HCT116 (cell line): ENCODE results near the gene PDK2. TPM values are rescaled to one million over a fixed set of nuclear protein-coding genes. Genes with fewer than 3 reads are reported as not detected.

ENCODE experiments used
- ATAC-seq: fragments of 200-7000 bp; cut with Tn5 transposase; 2 replicates; pipeline ENCODE4 v1.9.1; 2020; ENCODE audit warnings: mild to moderate bottlenecking, moderate library complexity
- BruUV-seq: library from RNA; stranded (reverse); fragments of 400-500 nt; replicated peaks from 2 replicates; lab custom pipeline; 2021; lab: Mats Ljungman, UMichigan
- CTCF ChIA-PET: fragments of 300-600 bp; sonication (Branson Sonifier 250); formaldehyde crosslinking; loops from one replicate; lab custom pipeline; 2021; ENCODE audit warnings: antibody characterized with exemption; lab: Charles Lee
- POLR2A ChIA-PET: fragments of 300-600, 350-600 bp; sonication (Branson Sonifier 250); formaldehyde crosslinking; loops from one replicate; lab custom pipeline; 2021; ENCODE audit warnings: antibody characterized with exemption; lab: Charles Lee
- RAD21 ChIA-PET, 2 experiments: fragments of 300-600 bp; sonication (Branson Sonifier 250); formaldehyde crosslinking; loops; one replicate each; lab custom pipeline; 2023; ENCODE audit warnings: low total read pairs in 2 of 2; ENCODE audit not compliant: uncharacterized antibody in 2 of 2, unreplicated experiment in 2 of 2, low non-redundant PET in 1 of 2; lab: Charles Lee
- DNase-seq: peaks from one replicate; pipeline ENCODE4 v3.0.0-alpha.2; 2010; ENCODE audit warnings: low read depth, low spot score
- H2AFZ ChIP-seq: fragments of 200-600 bp; shearing (Covaris generic), sonication (generic); 2 replicates; pipeline ENCODE4 v1.6.1; 2017; ENCODE audit warnings: low read depth, mixed run types, mixed read lengths, antibody characterized with exemption, low read length; ENCODE audit not compliant: poor library complexity, severe bottlenecking
- H3K27ac ChIP-seq: 2 replicates; pipeline ENCODE4 v1.5.1; 2012; ENCODE audit warnings: low read depth, low read length
- H3K27me3 ChIP-seq: fragments of 200-600 bp; sonication (generic); 2 replicates; pipeline ENCODE4 v1.6.1; 2016; ENCODE audit warnings: mixed run types, low read length, mixed read lengths; ENCODE audit not compliant: insufficient read depth
- H3K36me3 ChIP-seq, 2 experiments: fragments of 200-500 bp in 1 of 2; fragments of 200-600 bp in 1 of 2; sonication (Bioruptor generic) in 1 of 2; sonication (generic) in 1 of 2; 2 replicates each; pipeline versions ENCODE4 v1.5.1 to v1.6.1; 2014 to 2016; ENCODE audit warnings: low read length in 2 of 2, inconsistent platforms in 1 of 2, mixed read lengths in 1 of 2, mixed run types in 1 of 2; ENCODE audit not compliant: insufficient read depth in 2 of 2, control insufficient read depth in 1 of 2
- H3K4me1 ChIP-seq, 2 experiments: fragments of 200-600 bp in 1 of 2; sonication (generic) in 1 of 2; 2 replicates each; pipeline versions ENCODE4 v1.5.1 to v1.6.1; 2012 to 2017; ENCODE audit warnings: low read length in 2 of 2, inconsistent platforms in 1 of 2, mild to moderate bottlenecking in 1 of 2, mixed read lengths in 1 of 2, mixed run types in 1 of 2, moderate library complexity in 1 of 2; ENCODE audit not compliant: insufficient read depth in 2 of 2, control insufficient read depth in 1 of 2
- H3K4me2 ChIP-seq: fragments of 200-600 bp; sonication (generic); 2 replicates; pipeline ENCODE4 v1.6.1; 2017; ENCODE audit warnings: mixed run types, low read length, mixed read lengths
- H3K4me3 ChIP-seq, 2 experiments: fragments of 200-600 bp in 1 of 2; sonication (generic) in 1 of 2; replicated peaks in 1 of 2; 2 replicates each; pipeline ENCODE4 v1.5.1; 2011 to 2016; ENCODE audit warnings: low read length in 2 of 2, control low read depth in 1 of 2, low read depth in 1 of 2, mild to moderate bottlenecking in 1 of 2, mixed read lengths in 1 of 2, mixed run types in 1 of 2
- H3K79me2 ChIP-seq: fragments of 200-600 bp; sonication (generic); 2 replicates; pipeline ENCODE4 v1.6.1; 2017; ENCODE audit warnings: mild to moderate bottlenecking, mixed run types, low read length, moderate library complexity, mixed read lengths; ENCODE audit not compliant: insufficient read depth
- H3K9ac ChIP-seq: fragments of 200-600 bp; sonication (generic); 2 replicates; pipeline ENCODE4 v1.6.1; 2016; ENCODE audit warnings: low read length, mixed read lengths
- H3K9me2 ChIP-seq: fragments of 200-600 bp; sonication (generic), shearing (Covaris generic); 2 replicates; pipeline ENCODE4 v1.6.1; 2017; ENCODE audit warnings: mixed run types, mild to moderate bottlenecking, moderate library complexity; ENCODE audit not compliant: insufficient read depth
- H3K9me3 ChIP-seq, 2 experiments: fragments of 200-500 bp in 1 of 2; fragments of 200-600 bp in 1 of 2; sonication (Bioruptor generic) in 1 of 2; sonication (generic) in 1 of 2; 2 replicates each; pipeline ENCODE4 v1.6.1; 2014 to 2017; ENCODE audit warnings: low read length in 2 of 2, mixed read lengths in 2 of 2, inconsistent platforms in 1 of 2, low read depth in 1 of 2, mild to moderate bottlenecking in 1 of 2, mixed run types in 1 of 2, moderate library complexity in 1 of 2; ENCODE audit not compliant: control insufficient read depth in 1 of 2, insufficient read depth in 1 of 2
- H4K20me1 ChIP-seq: fragments of 200-600 bp; sonication (generic), shearing (Covaris generic); 2 replicates; pipeline ENCODE4 v1.6.1; 2017; ENCODE audit warnings: mixed run types, mild to moderate bottlenecking, moderate library complexity; ENCODE audit not compliant: insufficient read depth
- CBX3 ChIP-seq: IDR thresholded peaks from 2 replicates; pipeline ENCODE4 v1.6.1; 2012; ENCODE audit warnings: low read depth
- EGR1 ChIP-seq: IDR thresholded peaks from 2 replicates; pipeline ENCODE4 v1.6.1; 2012; ENCODE audit warnings: low read depth
- ELF1 ChIP-seq: IDR thresholded peaks from 2 replicates; pipeline ENCODE4 v1.6.1; 2012; ENCODE audit warnings: low read depth, borderline replicate concordance
- EZH2 ChIP-seq: fragments of 200-600 bp; sonication (generic); IDR thresholded peaks from 2 replicates; pipeline ENCODE4 v1.6.1; 2017; ENCODE audit warnings: antibody characterized with exemption, mixed run types
- EZH2phosphoT487 ChIP-seq: fragments of 200-600 bp; IDR thresholded peaks from 2 replicates; pipeline ENCODE4 v1.6.1; 2018; ENCODE audit warnings: antibody characterized with exemption, borderline replicate concordance
- FOSL1 ChIP-seq: IDR thresholded peaks from 2 replicates; pipeline ENCODE4 v1.6.1; 2012; ENCODE audit warnings: low read depth
- JUND ChIP-seq: IDR thresholded peaks from 2 replicates; pipeline ENCODE4 v1.6.1; 2012
- POLR2A ChIP-seq: IDR thresholded peaks from 2 replicates; pipeline ENCODE4 v1.7.0; 2011; ENCODE audit warnings: borderline replicate concordance; ENCODE audit not compliant: insufficient read depth, insufficient read length; ENCODE audit errors: extremely low read depth
- RAD21 ChIP-seq: IDR thresholded peaks from 2 replicates; pipeline ENCODE4 v1.6.1; 2012; ENCODE audit warnings: low read depth, mild to moderate bottlenecking
- SIN3A ChIP-seq: IDR thresholded peaks from 2 replicates; pipeline ENCODE4 v1.6.1; 2012; ENCODE audit warnings: low read depth
- SP1 ChIP-seq: IDR thresholded peaks from 2 replicates; pipeline ENCODE4 v1.6.1; 2012; ENCODE audit warnings: low read depth
- TCF7L2 ChIP-seq: IDR thresholded peaks from 2 replicates; pipeline ENCODE4 v1.7.0; 2011; ENCODE audit warnings: borderline replicate concordance, inconsistent platforms; ENCODE audit not compliant: insufficient read depth, insufficient read length; ENCODE audit errors: extremely low read depth
- ZFX ChIP-seq: fragments of 450-650 bp; IDR thresholded peaks from 2 replicates; pipeline ENCODE4 v1.6.1; 2017
- ZNF274 ChIP-seq: fragments of 200-500 bp; sonication (Bioruptor generic); IDR thresholded peaks from 2 replicates; pipeline ENCODE4 v1.6.1; 2014; ENCODE audit warnings: mild to moderate bottlenecking, low read depth, low read length, inconsistent platforms
- intact Hi-C: fragments of 100-400 bp; cut with micrococcal nuclease; formaldehyde crosslinking; loops from 2 replicates; pipeline ENCODE4 v1.10.0; 2022
- total RNA-seq: library from RNA; stranded (reverse); gene quantifications from one replicate; pipeline ENCODE4 v1.2.1, GENCODE V29; 2021; ENCODE audit not compliant: unreplicated experiment
- TF ChIP-seq, protein P1 (sequence below): IDR thresholded peaks from 2 replicates; pipeline ENCODE4 v1.6.1; 2012
- TF ChIP-seq, protein P2 (sequence below): IDR thresholded peaks from 2 replicates; pipeline ENCODE4 v1.6.1; 2012
- TF ChIP-seq, protein P3 (sequence below): IDR thresholded peaks from 2 replicates; pipeline ENCODE4 v1.6.1; 2011; ENCODE audit warnings: mild to moderate bottlenecking, low read length, moderate library complexity; ENCODE audit not compliant: insufficient replicate concordance; ENCODE audit errors: extremely low read depth
- TF ChIP-seq, protein P4 (sequence below): IDR thresholded peaks from 2 replicates; pipeline ENCODE4 v1.6.1; 2012; ENCODE audit warnings: low read depth
- TF ChIP-seq, protein P5 (sequence below), 3 experiments: fragments of 200-600 bp in 1 of 3; sonication (generic) in 1 of 3; IDR thresholded peaks in 2 of 3; conservative IDR thresholded peaks in 1 of 3; 2 replicates each; pipeline ENCODE4 v1.5.1; 2012 to 2017; ENCODE audit warnings: low read depth in 2 of 3, low read length in 2 of 3, antibody characterized with exemption in 1 of 3, borderline replicate concordance in 1 of 3, control low read depth in 1 of 3, mild to moderate bottlenecking in 1 of 3, mixed read lengths in 1 of 3, mixed run types in 1 of 3, moderate library complexity in 1 of 3; ENCODE audit not compliant: insufficient read depth in 1 of 3

PDK2 gene
- total RNA-seq, 1 experiment from 2014 or later, result 39.1 TPM

DNA sequence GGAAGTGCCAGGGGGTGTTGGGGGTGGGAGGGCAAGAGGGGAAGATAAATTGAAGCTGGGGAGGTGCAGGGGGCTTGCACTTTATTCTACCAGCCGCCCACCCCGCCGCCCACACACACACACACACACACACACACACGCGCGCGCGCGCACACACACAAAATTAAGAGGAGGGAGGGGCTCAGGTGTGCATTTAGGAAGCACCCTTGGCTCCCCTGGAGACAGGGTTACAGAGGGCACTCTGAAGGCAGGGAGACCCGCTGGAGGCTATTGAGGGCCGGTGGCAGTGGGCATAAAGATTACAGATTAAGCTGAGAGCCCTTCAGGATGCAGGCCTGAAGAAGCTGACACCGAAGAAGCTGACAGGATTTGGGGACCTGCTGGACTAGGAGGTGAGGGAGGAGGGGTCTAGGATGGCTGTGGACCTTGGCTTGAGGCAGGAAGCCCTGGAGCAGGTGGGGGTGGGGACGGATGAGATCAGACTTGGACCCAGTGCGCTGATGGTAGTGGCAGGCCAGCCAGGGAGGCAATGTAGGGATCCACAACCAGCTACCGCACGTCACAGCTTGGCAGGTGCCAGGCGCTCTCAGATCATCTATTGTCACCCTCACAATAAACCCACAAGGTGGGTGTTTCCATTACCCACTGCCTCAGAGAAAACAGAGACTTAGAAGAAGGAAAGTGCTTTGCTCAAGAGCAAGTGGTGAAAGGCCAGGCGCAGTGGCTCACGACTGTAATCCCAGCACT, 35.6 kb downstream of the PDK2 start:
- ChIA-PET POLR2A (interaction anchor here (1.5 kb wide), 1 partner anchor 21 kb away, joined by 4 read pairs; no protein-coding TSS in a partner anchor), RAD21 (no interaction called here), CTCF (interaction anchor here (0.6 to 2.4 kb wide), 2 partner anchors 14 to 18 kb away, joined by 5 to 7 read pairs; no protein-coding TSS in a partner anchor)
- Histone ChIP-seq H4K20me1 (no peaks in the 10 kb centered on the region), H3K9me2 (no peaks in the 10 kb centered on the region), H3K9ac (no peak overlapping the region), H3K79me2 (no peaks in the 10 kb centered on the region), H3K9me3 (no peaks in the 10 kb centered on the region), H3K27ac (no peak overlapping the region), H2AFZ (no peak overlapping the region), H3K4me1 (peaks cover 16 to 32% of the 10 kb centered on the region in 2 experiments), H3K27me3 (no peaks in the 10 kb centered on the region), H3K36me3 (peaks cover 14 to 16% of the 10 kb centered on the region in 2 experiments; a peak in 3 of 4 replicates), H3K4me3 (no peak overlapping the region), H3K4me2 (no peak overlapping the region)
- TF ChIP-seq ZNF274, result no peak
- no peak for TF ChIP-seq ZFX
- TF ChIP-seq RAD21, result no peak
- no peak for TF ChIP-seq SIN3A
- TF ChIP-seq, protein P1, sequence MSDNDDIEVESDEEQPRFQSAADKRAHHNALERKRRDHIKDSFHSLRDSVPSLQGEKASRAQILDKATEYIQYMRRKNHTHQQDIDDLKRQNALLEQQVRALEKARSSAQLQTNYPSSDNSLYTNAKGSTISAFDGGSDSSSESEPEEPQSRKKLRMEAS, result no peak
- TF ChIP-seq CBX3, result no peak
- no peak for TF ChIP-seq FOSL1
- TF ChIP-seq, protein P2, sequence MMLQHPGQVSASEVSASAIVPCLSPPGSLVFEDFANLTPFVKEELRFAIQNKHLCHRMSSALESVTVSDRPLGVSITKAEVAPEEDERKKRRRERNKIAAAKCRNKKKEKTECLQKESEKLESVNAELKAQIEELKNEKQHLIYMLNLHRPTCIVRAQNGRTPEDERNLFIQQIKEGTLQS, result no peak
- TF ChIP-seq, protein P3, sequence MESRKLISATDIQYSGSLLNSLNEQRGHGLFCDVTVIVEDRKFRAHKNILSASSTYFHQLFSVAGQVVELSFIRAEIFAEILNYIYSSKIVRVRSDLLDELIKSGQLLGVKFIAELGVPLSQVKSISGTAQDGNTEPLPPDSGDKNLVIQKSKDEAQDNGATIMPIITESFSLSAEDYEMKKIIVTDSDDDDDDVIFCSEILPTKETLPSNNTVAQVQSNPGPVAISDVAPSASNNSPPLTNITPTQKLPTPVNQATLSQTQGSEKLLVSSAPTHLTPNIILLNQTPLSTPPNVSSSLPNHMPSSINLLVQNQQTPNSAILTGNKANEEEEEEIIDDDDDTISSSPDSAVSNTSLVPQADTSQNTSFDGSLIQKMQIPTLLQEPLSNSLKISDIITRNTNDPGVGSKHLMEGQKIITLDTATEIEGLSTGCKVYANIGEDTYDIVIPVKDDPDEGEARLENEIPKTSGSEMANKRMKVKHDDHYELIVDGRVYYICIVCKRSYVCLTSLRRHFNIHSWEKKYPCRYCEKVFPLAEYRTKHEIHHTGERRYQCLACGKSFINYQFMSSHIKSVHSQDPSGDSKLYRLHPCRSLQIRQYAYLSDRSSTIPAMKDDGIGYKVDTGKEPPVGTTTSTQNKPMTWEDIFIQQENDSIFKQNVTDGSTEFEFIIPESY, result no peak
- no peak for TF ChIP-seq EZH2phosphoT487
- TF ChIP-seq, protein P4, sequence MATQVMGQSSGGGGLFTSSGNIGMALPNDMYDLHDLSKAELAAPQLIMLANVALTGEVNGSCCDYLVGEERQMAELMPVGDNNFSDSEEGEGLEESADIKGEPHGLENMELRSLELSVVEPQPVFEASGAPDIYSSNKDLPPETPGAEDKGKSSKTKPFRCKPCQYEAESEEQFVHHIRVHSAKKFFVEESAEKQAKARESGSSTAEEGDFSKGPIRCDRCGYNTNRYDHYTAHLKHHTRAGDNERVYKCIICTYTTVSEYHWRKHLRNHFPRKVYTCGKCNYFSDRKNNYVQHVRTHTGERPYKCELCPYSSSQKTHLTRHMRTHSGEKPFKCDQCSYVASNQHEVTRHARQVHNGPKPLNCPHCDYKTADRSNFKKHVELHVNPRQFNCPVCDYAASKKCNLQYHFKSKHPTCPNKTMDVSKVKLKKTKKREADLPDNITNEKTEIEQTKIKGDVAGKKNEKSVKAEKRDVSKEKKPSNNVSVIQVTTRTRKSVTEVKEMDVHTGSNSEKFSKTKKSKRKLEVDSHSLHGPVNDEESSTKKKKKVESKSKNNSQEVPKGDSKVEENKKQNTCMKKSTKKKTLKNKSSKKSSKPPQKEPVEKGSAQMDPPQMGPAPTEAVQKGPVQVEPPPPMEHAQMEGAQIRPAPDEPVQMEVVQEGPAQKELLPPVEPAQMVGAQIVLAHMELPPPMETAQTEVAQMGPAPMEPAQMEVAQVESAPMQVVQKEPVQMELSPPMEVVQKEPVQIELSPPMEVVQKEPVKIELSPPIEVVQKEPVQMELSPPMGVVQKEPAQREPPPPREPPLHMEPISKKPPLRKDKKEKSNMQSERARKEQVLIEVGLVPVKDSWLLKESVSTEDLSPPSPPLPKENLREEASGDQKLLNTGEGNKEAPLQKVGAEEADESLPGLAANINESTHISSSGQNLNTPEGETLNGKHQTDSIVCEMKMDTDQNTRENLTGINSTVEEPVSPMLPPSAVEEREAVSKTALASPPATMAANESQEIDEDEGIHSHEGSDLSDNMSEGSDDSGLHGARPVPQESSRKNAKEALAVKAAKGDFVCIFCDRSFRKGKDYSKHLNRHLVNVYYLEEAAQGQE, result no peak
- no peak for TF ChIP-seq EZH2
- TF ChIP-seq ELF1, result no peak
- no peak for TF ChIP-seq SP1
- TF ChIP-seq JUND, result no peak
- TF ChIP-seq EGR1, result no peak
- TF ChIP-seq, protein P5, sequence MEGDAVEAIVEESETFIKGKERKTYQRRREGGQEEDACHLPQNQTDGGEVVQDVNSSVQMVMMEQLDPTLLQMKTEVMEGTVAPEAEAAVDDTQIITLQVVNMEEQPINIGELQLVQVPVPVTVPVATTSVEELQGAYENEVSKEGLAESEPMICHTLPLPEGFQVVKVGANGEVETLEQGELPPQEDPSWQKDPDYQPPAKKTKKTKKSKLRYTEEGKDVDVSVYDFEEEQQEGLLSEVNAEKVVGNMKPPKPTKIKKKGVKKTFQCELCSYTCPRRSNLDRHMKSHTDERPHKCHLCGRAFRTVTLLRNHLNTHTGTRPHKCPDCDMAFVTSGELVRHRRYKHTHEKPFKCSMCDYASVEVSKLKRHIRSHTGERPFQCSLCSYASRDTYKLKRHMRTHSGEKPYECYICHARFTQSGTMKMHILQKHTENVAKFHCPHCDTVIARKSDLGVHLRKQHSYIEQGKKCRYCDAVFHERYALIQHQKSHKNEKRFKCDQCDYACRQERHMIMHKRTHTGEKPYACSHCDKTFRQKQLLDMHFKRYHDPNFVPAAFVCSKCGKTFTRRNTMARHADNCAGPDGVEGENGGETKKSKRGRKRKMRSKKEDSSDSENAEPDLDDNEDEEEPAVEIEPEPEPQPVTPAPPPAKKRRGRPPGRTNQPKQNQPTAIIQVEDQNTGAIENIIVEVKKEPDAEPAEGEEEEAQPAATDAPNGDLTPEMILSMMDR (IDR thresholded peaks at IDR 0.05 in 2 of 3, conservative IDR thresholded peaks at IDR 0.05 in 1 of 3; ENCODE audit: borderline replicate concordance in 1 of 3, insufficient read depth in 1 of 3, low read depth in 2 of 3, low read length in 2 of 3), result no peak
- TF ChIP-seq TCF7L2, result no peak
- no peak for TF ChIP-seq POLR2A
- ATAC-seq, result no peak
- intact Hi-C loops, result no loop called here
- BruUV-seq, result no TSS peak
- no peak for DNase-seq
